ENCODE measurements around the gene GGCX. TPM values are rescaled to one million over a fixed set of nuclear protein-coding genes. Genes with fewer than 3 reads are reported as not detected.

GGCX gene
- total RNA-seq, 1 donor from 2014 or later: 45.6 TPM

DNA sequence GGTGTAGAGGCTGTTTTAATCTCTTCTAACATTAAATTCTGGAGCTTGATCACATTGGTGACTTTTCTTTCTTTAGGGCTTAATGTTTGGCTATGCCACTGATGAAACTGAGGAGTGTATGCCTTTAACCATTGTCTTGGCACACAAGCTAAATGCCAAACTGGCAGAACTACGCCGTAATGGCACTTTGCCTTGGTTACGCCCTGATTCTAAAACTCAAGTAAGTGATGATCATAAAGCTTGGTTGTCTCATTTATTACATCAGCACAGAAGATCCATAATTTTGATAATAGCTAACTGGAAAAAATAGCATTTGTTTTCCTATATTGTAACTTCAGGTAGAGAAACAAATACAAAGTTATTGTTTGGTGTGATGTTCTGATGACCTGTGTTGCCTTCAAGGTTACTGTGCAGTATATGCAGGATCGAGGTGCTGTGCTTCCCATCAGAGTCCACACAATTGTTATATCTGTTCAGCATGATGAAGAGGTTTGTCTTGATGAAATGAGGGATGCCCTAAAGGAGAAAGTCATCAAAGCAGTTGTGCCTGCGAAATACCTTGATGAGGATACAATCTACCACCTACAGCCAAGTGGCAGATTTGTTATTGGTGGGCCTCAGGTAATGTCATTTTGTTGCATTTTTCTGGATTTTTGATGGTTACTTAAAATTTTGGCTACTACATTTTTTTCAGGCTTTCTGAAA lies 19.4 kb downstream of the GGCX start:
- no peak for DNase-seq (ENCODE audit: low spot score)

DNA sequence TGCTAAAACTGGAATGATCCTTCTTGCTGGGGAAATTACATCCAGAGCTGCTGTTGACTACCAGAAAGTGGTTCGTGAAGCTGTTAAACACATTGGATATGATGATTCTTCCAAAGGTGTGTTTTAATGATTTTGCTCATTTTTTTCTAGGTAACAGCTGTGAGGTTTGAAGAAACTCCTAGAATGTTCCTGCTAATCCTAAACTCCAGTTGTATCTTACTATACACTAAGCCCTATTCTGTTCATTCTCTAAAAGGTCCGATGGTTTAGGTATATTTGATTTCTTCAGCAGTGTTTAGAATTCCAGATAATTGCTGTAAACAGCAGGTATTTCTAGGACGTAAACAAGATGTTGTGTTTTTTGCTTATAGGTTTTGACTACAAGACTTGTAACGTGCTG lies 20.0 kb downstream of the GGCX start:
- no peak for DNase-seq (ENCODE audit: low spot score)

DNA sequence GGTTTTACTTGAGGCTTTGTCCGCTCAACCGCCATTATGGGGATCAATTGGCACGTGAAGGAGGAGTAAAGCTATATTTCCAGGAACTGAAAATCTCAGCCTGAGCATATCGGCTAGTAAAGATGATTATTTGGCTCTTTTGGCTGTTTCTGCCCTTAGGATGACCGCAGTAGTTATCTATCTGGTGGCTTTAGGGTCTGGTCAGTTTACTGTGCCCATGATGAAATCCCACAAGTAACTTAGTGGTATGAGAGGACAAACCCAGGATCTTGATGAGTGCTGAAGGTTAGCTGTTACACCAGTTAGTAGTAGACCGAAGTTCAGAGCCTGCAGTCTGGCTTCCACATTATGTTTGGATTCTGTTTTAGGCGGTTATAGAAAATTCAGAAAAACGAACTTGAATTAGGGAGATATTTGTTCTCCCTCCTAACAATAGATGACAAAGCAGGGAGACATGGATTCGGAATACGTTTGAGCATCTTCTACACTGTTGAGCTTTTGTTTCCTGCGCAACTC lies 21.1 kb downstream of the GGCX start:
- no peak for DNase-seq (ENCODE audit: low spot score)

DNA sequence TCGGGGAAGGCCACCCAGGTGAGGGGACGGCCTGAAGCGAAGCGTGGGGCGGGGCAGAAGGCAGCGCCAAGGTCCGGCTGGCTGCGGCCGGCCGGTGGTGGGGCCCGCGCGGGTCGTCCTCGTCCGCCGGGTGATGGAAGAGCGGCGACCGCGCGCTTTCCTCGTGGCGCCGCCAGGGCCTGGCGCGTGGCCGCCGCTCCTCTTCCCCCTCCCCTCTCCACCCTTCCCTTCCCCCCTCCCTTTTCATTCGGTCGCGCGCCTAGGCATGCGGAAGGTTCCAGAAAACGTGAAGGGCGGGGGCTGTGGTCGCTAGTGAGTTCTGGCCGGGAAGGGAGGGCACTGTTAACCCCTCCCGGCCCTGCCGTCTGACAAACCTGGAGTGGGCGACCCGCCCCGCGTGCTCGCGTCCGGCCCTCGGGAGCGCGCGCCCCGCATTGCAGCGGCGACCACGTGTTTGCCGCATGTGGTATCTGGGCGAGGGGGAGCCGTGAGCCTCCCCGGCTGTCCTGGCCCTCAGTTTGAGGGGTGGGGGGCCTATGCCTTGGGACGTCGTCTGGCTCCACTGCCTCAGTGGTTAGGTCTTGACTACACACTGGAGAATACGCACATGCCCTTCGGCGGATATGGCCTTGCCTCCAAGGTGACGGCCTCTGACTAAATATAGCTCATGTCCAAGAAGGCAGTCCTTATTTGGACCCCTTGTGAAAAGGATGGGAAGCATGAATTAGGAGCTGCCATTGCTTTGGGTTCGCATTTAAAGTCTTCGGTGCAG lies 21.7 kb downstream of the GGCX start:
- peak; percentile 92 for DNase-seq (ENCODE audit: low spot score)

DNA sequence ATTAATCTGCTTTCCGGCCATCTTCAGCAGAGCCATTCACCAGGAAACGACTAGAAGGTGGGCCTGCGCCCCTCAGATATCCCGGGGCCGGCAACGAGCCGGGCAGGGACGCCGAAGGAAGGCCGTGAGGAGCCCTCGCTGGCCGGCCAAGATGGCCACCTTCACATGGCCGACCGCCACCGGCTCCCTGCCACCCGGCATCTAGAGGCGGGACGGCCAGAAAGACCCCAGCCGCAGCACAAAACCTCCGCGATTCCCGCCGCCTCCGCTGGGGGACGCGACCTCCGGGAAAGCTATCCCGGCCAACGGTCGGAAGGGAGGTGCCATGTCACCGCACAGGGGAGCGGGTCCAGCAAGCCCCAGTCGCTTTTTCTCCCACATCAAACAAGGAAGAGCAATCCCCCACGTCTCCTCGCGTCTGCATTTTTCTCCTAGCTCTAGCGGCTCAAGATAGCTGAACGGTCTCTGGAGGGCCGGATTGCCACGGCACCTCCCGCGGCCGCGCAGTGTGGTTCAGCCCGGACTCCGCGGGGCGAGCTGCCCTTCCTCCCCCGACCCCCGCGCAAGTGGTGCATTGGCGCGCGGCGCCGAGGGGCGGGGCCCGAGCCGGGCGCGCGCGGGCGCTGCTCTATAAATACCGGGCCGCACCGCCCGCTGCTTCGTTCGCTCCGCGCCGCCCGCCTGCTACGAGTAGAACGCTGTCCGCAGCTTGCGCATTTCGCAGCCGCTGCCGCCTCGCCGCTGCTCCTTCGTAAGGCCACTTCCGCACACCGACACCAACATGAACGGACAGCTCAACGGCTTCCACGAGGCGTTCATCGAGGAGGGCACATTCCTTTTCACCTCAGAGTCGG lies 22.6 kb downstream of the GGCX start, which contains the start of gene MAT2A:
MAT2A (plus strand) TSS at position 662 of the 854 bp plus-strand sequence; CDS start at position 782, 120 bp downstream.
- DNase-seq (ENCODE audit: low spot score): peak; percentile 97

DNA sequence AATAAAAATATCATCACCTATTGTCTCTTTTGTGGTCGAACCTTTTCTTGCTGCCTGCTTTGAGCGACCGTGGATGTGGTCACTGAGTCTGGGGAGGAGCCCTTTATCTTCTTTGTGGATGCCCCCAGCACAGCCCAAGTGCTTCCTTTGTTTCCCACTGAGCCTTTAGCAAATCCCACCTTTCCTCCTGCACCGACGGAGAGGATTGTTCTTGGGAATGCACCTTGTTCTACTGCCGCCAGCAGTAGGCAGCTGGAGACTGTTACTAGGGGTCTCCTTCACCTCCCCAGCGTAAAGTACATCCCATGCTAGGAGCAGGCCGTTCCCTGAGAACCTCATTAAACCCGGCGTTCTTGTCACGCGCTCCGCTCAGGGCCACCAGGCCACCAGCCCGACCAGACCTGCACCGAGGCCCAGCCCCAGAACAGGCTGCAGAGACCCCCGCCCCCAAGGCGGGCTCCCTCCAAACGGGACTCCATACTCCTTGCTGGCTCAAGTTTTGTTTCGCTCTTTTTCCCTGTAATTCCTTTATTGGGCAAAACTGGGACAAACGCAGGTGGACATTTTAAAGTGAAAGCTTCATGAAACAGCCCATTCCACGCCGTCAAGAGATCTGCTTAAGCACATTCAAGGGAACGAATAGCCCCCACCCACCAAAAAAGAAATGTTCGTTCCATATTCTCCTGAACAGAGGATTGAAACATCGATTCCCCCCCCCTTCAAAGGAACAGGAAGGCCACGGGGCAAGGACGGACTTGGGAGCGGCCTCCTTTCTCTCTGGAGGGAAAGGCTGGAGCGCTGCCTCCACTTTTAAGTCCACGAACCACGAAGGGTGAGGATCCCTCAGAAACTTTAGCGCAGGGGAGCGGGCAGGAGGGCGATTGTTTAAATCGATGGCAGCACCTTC lies 23.4 kb downstream of the GGCX start:
- DNase-seq (ENCODE audit: low spot score): no peak

DNA sequence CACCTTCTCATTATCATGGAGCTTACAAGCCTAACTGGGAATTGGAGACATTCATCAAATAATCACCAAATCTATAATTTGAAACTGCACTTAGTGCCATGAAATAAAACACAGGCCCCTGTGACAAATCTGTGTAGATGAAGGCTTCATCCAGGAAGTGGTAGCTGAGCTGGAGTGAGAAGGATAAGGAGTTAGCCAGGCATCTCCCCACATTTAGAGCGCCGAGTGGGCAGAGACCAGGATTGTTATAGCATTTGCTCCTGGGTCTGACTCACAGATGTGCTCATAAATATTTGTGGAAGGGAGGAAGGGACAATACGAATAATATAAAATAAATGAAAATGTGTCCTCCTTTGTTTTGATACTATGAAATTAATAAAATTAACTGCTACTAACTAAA lies 24.8 kb downstream of the GGCX start:
- no peak for DNase-seq (ENCODE audit: low spot score)

DNA sequence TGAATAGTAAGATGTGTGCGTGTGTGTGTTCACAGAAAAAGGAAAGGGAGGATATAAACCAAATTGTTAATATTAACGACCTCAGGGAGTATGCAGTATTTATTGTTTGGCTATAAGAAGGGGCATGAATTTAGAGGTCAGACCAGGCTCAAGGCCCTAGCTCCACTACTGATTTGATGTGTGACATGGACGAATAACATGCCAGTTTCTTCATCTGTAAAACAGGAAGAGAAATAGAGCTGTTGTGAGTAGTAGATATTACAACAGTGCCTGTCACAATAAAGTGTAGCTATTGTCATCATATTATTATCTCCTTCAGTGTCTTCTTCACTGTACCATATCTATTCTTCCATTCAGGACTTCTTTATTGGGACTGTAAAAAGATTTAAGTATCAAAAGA lies 26.4 kb downstream of the GGCX start:
- DNase-seq (ENCODE audit: low spot score): no peak

DNA sequence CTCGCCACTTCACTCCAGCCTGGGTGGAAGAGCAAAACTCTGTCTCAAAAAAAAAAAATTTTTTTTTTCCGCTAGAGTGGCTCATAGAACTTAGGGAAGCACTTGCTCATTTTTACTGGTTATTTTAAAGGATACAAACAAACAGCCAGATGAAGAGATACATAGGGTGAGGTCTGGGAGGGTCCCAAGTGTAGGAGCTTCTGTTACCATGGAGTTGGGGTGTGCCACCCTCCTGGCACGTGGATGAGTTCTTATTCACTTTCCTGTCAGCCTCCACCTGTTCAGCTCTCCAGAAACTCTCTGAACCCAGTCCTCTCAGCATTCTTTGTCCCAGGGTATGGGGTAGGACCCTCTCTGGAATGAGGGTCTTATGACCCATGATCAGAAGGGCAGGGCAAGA lies 27.2 kb downstream of the GGCX start:
- no peak for DNase-seq (ENCODE audit: low spot score)

DNA sequence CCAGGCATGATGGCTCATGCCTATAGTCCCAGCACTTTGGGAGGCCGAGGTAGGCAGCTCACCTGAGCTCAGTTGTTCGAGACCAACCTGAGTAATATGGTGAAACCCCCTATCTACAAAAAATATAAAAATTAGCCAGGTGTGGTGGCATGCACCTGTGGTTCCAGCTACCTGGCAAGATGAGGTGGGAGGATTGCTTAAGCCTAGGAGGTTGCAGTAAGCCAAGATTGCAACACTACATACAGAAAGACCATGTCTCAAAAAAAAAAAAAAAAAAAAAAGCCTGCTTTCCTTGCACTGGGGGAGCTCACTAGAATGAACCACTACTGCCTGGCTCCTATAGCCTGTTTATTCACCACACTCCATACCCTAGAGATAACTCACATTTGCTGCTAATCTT lies 29.7 kb downstream of the GGCX start:
- DNase-seq (ENCODE audit: low spot score): no peak

DNA sequence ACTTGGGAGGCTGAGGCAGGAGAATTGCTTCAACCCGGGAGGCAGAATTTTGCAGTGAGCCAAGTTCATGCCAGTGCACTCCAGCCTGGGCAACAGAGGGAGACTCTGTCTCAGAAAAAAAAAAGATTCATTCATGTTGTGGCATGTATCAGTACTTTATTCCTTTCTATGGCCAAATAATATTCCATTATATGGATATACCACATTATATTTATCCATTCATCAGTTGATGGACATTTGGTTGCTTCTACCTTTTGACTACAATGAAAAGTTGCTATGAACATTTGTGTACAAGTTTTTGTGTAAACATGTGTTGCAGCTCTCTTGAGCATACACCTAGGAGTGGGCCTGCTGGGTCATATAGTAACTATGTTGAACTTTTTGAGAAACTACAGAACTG lies 31.5 kb downstream of the GGCX start:
- DNase-seq (ENCODE audit: low spot score): no peak

DNA sequence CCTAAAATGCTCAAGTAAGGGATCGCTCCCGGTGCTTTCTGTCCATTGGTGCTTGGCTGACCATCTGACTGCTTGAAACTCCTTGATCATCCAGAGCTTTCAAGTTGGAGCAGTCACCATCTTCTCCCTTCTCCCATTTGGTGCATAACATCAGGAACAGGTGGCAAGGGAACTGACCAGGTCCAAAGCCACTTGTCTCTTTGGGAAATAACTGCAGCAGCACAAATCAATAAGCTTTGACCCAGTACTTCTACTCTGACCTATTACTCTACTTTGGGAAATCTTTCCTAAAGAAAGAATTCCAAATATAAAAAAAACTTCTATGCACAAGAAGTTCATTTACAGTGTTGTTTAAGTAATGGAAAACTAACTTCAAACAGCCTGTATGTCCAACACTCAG lies 32.9 kb downstream of the GGCX start:
- no peak for DNase-seq (ENCODE audit: low spot score)

DNA sequence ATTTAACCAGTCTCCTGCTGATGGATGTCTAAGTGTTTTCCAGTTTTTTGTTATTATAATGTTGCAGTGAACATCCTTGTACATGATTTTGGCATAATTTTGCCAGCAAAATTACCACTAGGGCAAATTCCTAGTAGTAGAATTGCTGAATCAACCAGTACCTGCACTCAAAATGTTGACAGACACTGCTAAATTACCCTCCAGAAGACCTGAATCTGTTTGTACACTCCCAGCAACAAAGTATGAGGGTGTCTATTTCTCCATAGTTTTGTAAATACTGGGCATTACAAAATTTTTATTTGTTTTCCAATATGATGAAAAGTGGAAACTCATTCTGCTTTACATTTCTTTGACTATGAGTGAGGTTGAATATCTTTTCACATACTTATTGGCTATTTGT lies 33.5 kb downstream of the GGCX start:
- DNase-seq (ENCODE audit: low spot score): no peak

DNA sequence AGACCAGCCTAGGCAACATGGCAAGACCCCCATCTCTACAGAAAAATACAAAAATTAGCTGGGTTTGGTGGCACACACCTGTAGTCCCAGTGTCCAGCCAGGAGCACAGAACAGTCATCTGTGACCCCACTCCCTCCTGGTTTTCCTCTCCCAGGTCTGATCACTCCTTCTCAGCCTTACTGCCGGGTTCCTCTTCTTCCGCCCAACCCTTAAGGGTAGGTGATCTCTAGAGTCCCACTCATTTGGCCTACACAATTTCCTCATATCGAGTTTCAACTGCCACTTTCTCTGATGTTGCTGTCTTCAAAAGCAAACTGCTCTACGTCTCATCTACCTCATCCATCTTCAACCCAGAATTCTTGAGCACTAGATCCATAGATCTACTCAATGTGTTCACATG lies 35.7 kb downstream of the GGCX start:
- no peak for DNase-seq (ENCODE audit: low spot score)

DNA sequence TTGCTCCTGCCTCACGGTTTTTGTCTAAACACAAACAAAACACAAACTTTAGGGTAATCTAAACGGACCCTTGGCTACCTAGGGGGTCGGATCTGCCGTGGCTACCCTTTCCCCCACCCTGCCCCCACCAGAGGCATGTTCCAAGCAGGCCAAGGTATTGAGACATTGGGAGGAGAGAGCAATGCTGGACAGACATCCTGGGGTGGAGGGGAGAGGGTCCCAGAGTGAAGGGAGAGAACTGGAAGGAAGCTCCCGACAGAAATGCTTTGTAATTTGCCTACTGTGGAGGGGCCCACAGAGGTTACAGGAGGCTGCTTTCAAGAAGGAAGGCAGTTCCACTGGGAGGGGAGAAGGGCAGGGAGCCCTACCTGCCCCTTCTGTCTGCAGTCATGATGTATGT lies 36.3 kb downstream of the GGCX start:
- DNase-seq (ENCODE audit: low spot score): no peak

DNA sequence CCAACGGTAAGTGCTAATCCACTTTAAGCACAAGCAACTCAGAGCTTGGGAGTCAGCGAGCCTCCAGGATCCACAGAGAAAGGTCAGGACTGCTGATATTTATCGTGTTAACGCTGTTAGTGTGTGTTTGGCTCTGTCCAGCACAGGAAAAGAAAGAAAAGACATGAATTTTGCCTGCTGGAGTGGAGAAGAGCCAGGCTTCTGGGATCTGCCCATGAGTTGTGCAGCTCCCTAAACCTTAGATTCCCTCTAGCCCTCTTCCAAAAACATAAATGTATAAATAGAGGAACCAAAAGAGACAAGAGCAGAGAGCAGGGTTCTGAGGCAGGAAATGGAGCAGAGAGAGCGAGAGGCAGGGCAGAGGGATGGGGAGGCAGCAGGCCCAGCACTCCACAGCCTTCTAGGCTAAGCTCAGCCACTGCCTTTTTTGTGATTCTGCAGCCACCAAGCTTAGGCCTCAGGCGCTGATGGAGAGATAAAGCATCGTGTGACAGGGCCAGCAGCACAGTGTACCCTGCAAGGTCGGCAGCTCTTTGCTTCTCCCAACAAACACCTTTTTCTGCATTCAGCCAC lies 36.9 kb downstream of the GGCX start:
- no peak for DNase-seq (ENCODE audit: low spot score)

DNA sequence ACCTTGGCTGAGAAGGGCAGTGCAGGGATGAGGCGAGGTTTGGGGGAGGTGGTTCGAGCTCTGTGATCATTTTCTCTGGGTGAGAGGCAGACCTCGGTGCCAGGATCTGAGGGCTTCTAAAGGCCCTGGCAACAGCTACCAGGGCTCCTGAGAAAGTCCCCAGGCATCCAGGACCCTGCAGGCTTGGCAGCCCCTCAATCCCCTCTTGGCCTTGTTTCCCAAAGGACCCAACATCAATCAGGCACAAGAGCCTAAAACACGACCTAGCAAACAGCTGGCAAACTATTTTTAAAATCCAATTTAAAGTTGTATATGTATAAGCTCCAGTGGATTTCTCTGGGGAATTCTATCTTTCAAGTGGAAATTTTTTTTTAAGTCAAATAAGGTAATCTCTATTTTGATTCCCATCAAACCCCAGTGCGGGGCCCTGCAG lies 37.4 kb downstream of the GGCX start:
- DNase-seq (ENCODE audit: low spot score): no peak

DNA sequence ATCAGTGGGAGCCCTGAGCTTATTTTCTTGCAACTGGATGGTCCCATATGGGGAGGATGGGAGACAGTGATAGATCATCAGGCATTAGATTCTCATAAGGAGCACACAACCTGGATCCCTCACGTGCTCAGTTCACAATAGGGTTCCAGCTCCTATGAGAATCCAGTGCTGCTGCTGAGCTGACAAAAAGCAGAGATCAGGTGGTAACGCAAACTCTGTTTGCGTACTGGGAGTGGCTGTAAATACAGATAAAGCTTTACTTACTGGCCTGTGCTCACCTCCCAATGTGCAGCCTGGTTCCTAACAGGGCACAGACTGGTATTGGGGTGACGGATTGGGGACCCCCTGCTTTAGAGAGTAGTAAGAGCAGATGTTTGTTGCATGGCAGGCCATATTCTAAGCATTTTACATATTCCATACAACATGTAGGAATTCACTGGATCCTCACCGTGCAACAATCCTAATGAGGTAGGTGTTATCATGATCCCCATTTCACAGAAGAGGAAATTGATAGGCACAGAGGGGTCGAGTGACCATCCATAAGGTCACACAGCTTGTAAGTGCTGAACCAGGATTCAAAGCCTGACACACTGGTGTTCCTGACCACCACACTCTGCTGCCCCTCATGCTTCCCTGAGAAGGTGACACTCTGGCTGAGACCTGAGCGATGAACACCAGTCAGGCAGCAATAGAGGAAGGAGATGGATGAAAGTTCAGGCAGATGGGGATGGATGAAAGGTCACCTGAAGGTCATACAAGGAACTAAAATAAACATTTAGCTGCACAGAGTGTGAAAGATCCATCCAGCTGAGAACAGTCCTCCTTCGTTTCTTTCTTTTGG lies 38.0 kb downstream of the GGCX start:
- DNase-seq (ENCODE audit: low spot score): no peak

DNA sequence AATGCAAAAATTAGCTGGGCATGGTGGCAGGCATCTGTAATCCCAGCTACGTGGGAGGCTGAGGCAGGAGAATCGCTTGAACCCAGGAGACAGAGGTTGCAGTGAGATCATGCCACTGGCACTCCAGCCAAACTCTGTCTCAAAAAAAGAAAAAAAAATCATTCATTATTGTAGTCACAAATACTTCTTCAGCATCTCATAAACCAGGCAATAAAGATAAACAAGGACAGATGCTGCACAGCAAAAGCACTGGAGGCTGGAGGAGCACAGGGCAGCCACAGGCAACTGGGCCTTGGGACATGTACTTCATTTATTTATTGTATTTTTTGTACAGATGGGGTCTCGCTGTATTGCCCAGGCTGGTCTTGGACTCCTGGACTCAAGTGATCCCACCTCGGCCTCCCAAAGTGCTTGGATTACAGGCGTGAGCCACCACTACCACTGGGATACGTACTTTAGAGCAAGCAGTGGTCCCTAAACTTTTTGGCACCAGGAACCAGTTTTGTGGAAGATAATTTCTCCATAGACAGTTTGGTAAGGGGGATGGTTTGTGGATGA lies 39.1 kb downstream of the GGCX start:
- DNase-seq (ENCODE audit: low spot score): no peak
